Activated CD8-positive, alpha-beta T cell treated with anti-CD3 and anti-CD28 coated beads for 36 hours (primary cell): Measurements from ENCODE around the gene SGF29. TPM values are rescaled to one million over a fixed set of nuclear protein-coding genes. Genes with fewer than 3 reads are reported as not detected.

Experiments used
- ATAC-seq: fragments of 200-7000 bp; cut with Tn5 transposase; one replicate; pipeline ENCODE4 v1.10.0; 2021; ENCODE audit warnings: mild to moderate bottlenecking, moderate library complexity
- CTCF ChIA-PET: fragments of 350-600 bp; sonication (Branson Sonifier 250); formaldehyde crosslinking; loops from one replicate; lab custom pipeline; 2021; ENCODE audit warnings: antibody characterized with exemption; lab: Charles Lee
- POLR2A ChIA-PET: fragments of 350-600 bp; sonication (Branson Sonifier 250); formaldehyde crosslinking; loops from one replicate; lab custom pipeline; 2021; ENCODE audit warnings: antibody characterized with exemption; lab: Charles Lee
- DNase-seq: peaks from one replicate; pipeline ENCODE4 v3.0.0-alpha.2; 2020
- H3K27ac Mint-ChIP-seq: one replicate; pipeline ENCODE4 v1.8.0; 2021; ENCODE audit warnings: mild to moderate bottlenecking, mixed read lengths
- H3K27me3 Mint-ChIP-seq: one replicate; pipeline ENCODE4 v1.8.0; 2021; ENCODE audit warnings: mixed read lengths
- H3K36me3 Mint-ChIP-seq: one replicate; pipeline ENCODE4 v1.8.0; 2021; ENCODE audit warnings: low read depth, mixed read lengths
- H3K4me1 Mint-ChIP-seq: one replicate; pipeline ENCODE4 v1.8.0; 2021; ENCODE audit warnings: low read depth, mixed read lengths
- H3K4me3 Mint-ChIP-seq: one replicate; pipeline ENCODE4 v1.8.0; 2021; ENCODE audit warnings: mild to moderate bottlenecking, moderate library complexity, mixed read lengths
- H3K9me3 Mint-ChIP-seq: one replicate; pipeline ENCODE4 v1.8.0; 2021; ENCODE audit warnings: mixed read lengths
- intact Hi-C: fragments of 100-400 bp; cut with micrococcal nuclease; formaldehyde crosslinking; loops from one replicate; pipeline ENCODE4 v1.10.0; 2022
- total RNA-seq, 2 experiments: library from RNA; stranded (reverse); gene quantifications; one replicate each; pipeline ENCODE4 v1.2.3, GENCODE V29; 2021
- TF ChIP-seq, protein P1 (sequence below): fragments of 200-600 bp; IDR thresholded peaks from one replicate; pipeline ENCODE4 v1.8.0; 2022; ENCODE audit warnings: antibody characterized with exemption, mild to moderate bottlenecking

SGF29 gene
- total RNA-seq, 2 experiments from 2014 or later, result 25.0 TPM

DNA sequence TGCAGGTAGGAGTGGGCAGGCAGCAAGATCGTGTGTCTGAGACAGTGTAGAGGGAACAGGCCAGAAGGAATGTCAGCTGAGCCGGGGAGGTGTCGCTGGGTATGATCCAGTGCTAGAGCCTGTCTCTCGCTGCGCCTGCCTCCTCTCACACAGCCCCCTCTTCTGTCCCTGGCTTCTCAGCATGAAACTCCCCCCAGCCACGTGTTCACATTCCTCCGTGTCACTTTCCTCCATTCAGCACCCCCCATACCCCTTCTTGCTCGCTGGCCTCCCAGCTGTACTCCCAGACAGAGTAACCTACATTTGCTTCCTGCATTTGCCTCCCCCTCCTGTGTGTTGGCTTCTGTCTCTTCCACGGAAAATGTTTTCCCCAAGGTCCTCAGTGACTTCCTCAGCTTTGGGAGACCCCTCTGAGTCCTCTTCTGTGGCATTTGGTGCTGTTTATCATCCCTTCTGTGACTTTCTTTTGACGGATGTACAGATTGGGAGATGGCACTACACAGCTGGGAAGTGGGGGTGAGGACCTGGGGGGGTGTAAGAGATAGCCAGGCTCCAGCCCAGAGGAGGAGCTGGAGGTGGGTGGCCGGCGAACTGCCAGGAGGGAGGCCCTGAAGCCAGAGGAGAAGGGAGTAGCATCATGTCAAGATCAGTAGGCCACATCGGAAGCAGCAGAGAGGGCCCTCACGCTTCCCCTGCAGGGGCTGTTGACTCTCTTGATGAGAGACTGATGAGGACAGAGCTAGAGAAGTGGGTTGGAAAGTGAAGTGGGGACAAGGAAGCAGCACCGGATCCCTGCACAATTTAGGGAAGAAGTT, 19.2 kb downstream of the SGF29 start:
- H3K9me3 Mint-ChIP-seq, result no peaks in the 10 kb centered on the region
- peaks cover 6% of the 10 kb centered on the region for H3K36me3 Mint-ChIP-seq
- ChIA-PET POLR2A (no interaction called here), CTCF (interaction anchor here (0.6 kb wide), 1 partner anchor 664 kb away, joined by 3 read pairs; no protein-coding TSS in a partner anchor)
- TF ChIP-seq, protein P1, sequence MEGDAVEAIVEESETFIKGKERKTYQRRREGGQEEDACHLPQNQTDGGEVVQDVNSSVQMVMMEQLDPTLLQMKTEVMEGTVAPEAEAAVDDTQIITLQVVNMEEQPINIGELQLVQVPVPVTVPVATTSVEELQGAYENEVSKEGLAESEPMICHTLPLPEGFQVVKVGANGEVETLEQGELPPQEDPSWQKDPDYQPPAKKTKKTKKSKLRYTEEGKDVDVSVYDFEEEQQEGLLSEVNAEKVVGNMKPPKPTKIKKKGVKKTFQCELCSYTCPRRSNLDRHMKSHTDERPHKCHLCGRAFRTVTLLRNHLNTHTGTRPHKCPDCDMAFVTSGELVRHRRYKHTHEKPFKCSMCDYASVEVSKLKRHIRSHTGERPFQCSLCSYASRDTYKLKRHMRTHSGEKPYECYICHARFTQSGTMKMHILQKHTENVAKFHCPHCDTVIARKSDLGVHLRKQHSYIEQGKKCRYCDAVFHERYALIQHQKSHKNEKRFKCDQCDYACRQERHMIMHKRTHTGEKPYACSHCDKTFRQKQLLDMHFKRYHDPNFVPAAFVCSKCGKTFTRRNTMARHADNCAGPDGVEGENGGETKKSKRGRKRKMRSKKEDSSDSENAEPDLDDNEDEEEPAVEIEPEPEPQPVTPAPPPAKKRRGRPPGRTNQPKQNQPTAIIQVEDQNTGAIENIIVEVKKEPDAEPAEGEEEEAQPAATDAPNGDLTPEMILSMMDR, result no peak
- no peaks in the 10 kb centered on the region for H3K27me3 Mint-ChIP-seq
- no peak overlapping the region for H3K27ac Mint-ChIP-seq
- intact Hi-C loops, result loop anchor here (2.0 kb wide), 1 partner anchor 14 kb away; no protein-coding TSS in a partner anchor
- no peak for DNase-seq
- H3K4me1 Mint-ChIP-seq, result peaks cover 20% of the 10 kb centered on the region
- no peak overlapping the region for H3K4me3 Mint-ChIP-seq
- no peak for ATAC-seq

DNA sequence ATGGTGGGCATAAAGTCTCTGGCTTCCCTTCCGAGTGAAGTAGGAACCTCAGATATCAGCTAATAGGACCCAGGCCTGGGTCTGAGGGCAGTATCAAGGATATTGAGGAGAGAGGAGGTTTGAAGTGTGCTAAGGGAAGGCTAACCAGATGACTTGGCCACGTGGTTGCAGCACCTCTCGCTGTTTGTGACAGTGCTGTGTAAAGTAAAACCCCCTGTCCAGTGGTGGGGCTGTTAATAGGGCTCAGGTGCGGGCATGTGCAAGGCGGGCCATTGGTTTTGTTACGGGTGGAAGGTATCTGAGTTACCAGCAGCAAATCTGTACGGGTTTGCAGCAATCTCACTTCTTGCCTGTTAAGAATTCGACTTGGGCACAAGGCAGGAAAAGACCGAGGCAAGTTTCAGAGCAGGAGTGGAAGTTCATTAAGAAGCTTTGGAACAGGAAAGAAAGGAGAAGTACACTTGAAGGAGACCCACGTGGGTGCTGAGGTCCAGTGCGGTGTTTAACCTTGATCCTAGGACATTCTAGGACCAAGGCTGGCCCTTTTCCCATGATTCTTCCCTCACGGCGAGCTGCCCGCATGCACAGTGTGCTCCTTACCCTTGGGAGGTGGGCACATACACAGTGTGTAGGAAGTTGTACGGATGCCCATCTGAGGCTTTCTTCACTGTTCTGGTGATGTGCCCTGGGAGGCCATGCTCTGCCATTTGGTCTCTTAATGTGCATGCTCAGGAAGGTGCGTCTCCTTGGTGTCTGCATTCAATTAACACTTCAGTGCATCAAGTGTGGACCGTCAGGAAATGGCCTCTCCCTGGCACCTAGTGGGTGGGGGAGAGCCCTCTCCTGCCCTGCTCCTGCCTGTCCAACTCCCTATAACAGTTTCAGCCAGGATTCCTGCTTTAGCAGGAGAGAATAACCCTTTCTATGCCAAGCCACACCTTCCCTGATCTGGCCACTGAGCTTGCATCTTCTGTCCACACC, 20.3 kb downstream of the SGF29 start:
- H3K36me3 Mint-ChIP-seq, result peaks cover 3% of the 10 kb centered on the region
- no peak overlapping the region for H3K27ac Mint-ChIP-seq
- H3K9me3 Mint-ChIP-seq, result no peaks in the 10 kb centered on the region
- ATAC-seq (no peak), DNase-seq (no peak)
- no peaks in the 10 kb centered on the region for H3K27me3 Mint-ChIP-seq
- TF ChIP-seq, protein P1, result no peak
- peaks cover 21% of the 10 kb centered on the region for H3K4me1 Mint-ChIP-seq
- CTCF ChIA-PET, result no interaction called here
- POLR2A ChIA-PET, result interaction anchor here (0.7 kb wide), 1 partner anchor 80 kb away, joined by 3 read pairs; the partner anchor contains the start of gene APOBR
- no peak overlapping the region for H3K4me3 Mint-ChIP-seq
- intact Hi-C loops, result loop anchor here (2.0 kb wide), 1 partner anchor 13 kb away; no protein-coding TSS in a partner anchor

DNA sequence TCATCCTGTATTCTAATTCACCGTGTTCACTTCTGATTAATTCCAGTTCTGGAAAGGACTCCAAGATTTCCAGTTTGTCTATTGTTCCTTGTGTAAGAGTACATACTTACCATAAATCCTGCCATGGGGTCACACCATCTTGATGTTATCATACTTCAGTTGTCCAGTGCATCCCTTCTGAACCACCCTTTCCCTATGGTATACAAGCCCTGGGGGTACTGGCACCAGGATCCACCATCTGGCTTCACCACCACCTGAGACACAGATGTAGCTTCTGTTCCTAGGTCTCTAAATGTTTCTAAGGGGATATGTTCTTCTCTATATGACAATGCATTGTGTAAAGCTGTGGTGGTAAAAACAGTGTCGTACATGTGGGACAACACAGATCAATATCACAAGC, 21.2 kb downstream of the SGF29 start:
- H3K27ac Mint-ChIP-seq, result no peak overlapping the region
- intact Hi-C loops, result no loop called here
- H3K4me1 Mint-ChIP-seq, result peaks cover 21% of the 10 kb centered on the region
- H3K9me3 Mint-ChIP-seq, result no peaks in the 10 kb centered on the region
- H3K4me3 Mint-ChIP-seq, result no peak overlapping the region
- POLR2A ChIA-PET, result interaction anchor here (0.7 kb wide), 1 partner anchor 81 kb away, joined by 3 read pairs; the partner anchor contains the start of gene APOBR
- no peak for ATAC-seq
- H3K27me3 Mint-ChIP-seq, result no peaks in the 10 kb centered on the region
- TF ChIP-seq, protein P1, result no peak
- CTCF ChIA-PET, result no interaction called here
- no peak for DNase-seq
- peaks cover 3% of the 10 kb centered on the region for H3K36me3 Mint-ChIP-seq

DNA sequence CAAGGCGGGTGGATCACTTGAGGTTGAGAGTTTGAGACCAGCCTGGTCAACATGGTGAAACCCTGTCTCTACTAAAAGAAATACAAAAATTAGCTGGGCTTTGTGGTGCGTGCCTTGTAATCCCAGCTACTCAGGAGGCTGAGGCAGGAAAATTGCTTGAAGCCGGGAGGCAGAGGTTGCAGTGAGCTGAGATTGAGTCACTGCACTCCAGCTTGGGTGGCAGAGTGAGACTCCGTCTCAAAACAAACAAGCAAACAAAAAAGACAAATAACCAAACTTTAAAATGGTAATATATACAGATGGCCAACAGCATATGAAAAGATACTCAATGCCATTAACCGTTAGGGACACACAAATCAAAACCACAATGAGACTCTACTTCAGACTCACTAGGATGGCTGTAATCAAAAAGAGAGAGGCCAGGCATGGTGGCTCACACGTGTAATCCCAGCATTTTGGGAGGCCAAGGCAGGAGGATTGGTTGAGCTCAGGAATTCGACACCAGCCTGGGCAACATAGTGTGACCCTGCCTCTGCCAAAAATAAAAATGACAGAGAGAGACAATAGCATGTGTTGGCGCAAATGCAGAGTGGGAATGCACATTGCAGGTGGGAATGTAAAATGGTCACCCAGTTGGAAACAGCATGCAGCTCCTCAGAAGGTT, 21.9 kb downstream of the SGF29 start:
- H3K27ac Mint-ChIP-seq, result no peak overlapping the region
- CTCF ChIA-PET, result no interaction called here

More for the DNA sequence above, 21.9 kb downstream of the SGF29 start:
- no peak for DNase-seq
- H3K4me1 Mint-ChIP-seq, result peaks cover 21% of the 10 kb centered on the region
- no peaks in the 10 kb centered on the region for H3K9me3 Mint-ChIP-seq
- POLR2A ChIA-PET, result interaction anchor here (1.4 kb wide), 1 partner anchor 16 kb away, joined by 3 read pairs; no protein-coding TSS in a partner anchor
- ATAC-seq, result no peak
- intact Hi-C loops, result no loop called here
- no peak overlapping the region for H3K4me3 Mint-ChIP-seq
- TF ChIP-seq, protein P1, result no peak
- H3K27me3 Mint-ChIP-seq, result no peaks in the 10 kb centered on the region
- H3K36me3 Mint-ChIP-seq, result peaks cover 3% of the 10 kb centered on the region
